HG03571 (cell line): ENCODE results near the gene CAMKV.

Source experiments
- ATAC-seq: cut with Tn5 transposase; IDR thresholded peaks from one replicate; pipeline ENCODE4 v1.9.1; 2021; ENCODE audit not compliant: unreplicated experiment

Gene CAMKV

GRCh38 chr3:49898991-49899390 is 29.3 kb upstream of the CAMKV start:
- no peak for ATAC-seq

- ATAC-seq, result no peak
Measured at GRCh38 chr3:49896345-49896744, 26.6 kb upstream of the CAMKV start.

- no peak for ATAC-seq
Measured at GRCh38 chr3:49895791-49896190, 26.1 kb upstream of the CAMKV start.

GRCh38 chr3:49889296-49889695 is 19.6 kb upstream of the CAMKV start:
- ATAC-seq, result no peak

GRCh38 chr3:49886922-49887265 is 17.2 kb upstream of the CAMKV start:
- no peak for ATAC-seq

- no peak for ATAC-seq
Measured at GRCh38 chr3:49883998-49884397, 14.3 kb upstream of the CAMKV start.

GRCh38 chr3:49882166-49882565 is 12.5 kb upstream of the CAMKV start:
- ATAC-seq, result no peak

- ATAC-seq, result no peak
Measured at GRCh38 chr3:49880581-49881315, 11.0 kb upstream of the CAMKV start.

- no peak for ATAC-seq
Measured at GRCh38 chr3:49879721-49880120, 10.0 kb upstream of the CAMKV start.

GRCh38 chr3:49878686-49879085 is 9.0 kb upstream of the CAMKV start:
- no peak for ATAC-seq

- ATAC-seq, result no peak
Measured at GRCh38 chr3:49877716-49878115, 8.0 kb upstream of the CAMKV start.

- ATAC-seq, result no peak
Measured at GRCh38 chr3:49876567-49876966, 6.9 kb upstream of the CAMKV start.

GRCh38 chr3:49873623-49874022 is 3.9 kb upstream of the CAMKV start:
- ATAC-seq, result no peak

GRCh38 chr3:49872801-49873281 is 3.1 kb upstream of the CAMKV start:
- ATAC-seq, result no peak

GRCh38 chr3:49871531-49872153 is 1.9 kb upstream of the CAMKV start:
- no peak for ATAC-seq

GRCh38 chr3:49868862-49869466 is 742 bp downstream of the CAMKV start:
- no peak for ATAC-seq

GRCh38 chr3:49867871-49868321 is 1.8 kb downstream of the CAMKV start:
- no peak for ATAC-seq

- ATAC-seq, result no peak
Measured at GRCh38 chr3:49867400-49867799, 2.3 kb downstream of the CAMKV start.

GRCh38 chr3:49865198-49865784 is 4.4 kb downstream of the CAMKV start:
- ATAC-seq, result no peak

- ATAC-seq, result no peak
Measured at GRCh38 chr3:49864505-49864904, 5.2 kb downstream of the CAMKV start.

GRCh38 chr3:49859576-49860305 is 10.0 kb downstream of the CAMKV start:
- no peak for ATAC-seq
